Femur (tissue), 1 donor: ENCODE data around the gene TIMP3.
"Not testable (repeated sequence)": the region's sequence is repeated elsewhere in the genome, so short reads cannot be mapped to it uniquely, and the experiment has no call there.

Source experiments
- DNase-seq: peaks from one replicate; pipeline ENCODE4 v3.0.0-alpha.2; 2017

The TIMP3 gene

GRCh38 chr22:32801537-32802236 is at the start of gene TIMP3:
Gene TIMP3 (plus strand): TSS chr22:32801705. CDS start chr22:32802002, 297 bp downstream.
- DNase-seq: peak; percentile 91

- no peak for DNase-seq
Measured at GRCh38 chr22:32752326-32752725, 49.2 kb upstream of the TIMP3 start.

- no peak for DNase-seq
Measured at GRCh38 chr22:32752816-32753520, 48.5 kb upstream of the TIMP3 start.

GRCh38 chr22:32753591-32753990 is 47.9 kb upstream of the TIMP3 start:
- DNase-seq: no peak

- DNase-seq: no peak
Measured at GRCh38 chr22:32754413-32755041, 47.0 kb upstream of the TIMP3 start.

GRCh38 chr22:32757086-32757762 is 44.3 kb upstream of the TIMP3 start:
- not testable (repeated sequence) for DNase-seq

GRCh38 chr22:32758866-32759385 is 42.6 kb upstream of the TIMP3 start:
- no peak for DNase-seq

- DNase-seq: no peak
Measured at GRCh38 chr22:32760396-32760795, 41.1 kb upstream of the TIMP3 start.

GRCh38 chr22:32760815-32761214 is 40.7 kb upstream of the TIMP3 start:
- no peak for DNase-seq

- no peak for DNase-seq
Measured at GRCh38 chr22:32761251-32761903, 40.1 kb upstream of the TIMP3 start.

- peak; percentile 49 for DNase-seq
Measured at GRCh38 chr22:32764330-32765131, 37.0 kb upstream of the TIMP3 start.

- peak; percentile 36 for DNase-seq
Measured at GRCh38 chr22:32765132-32765618, 36.3 kb upstream of the TIMP3 start.

- DNase-seq: no peak
Measured at GRCh38 chr22:32771756-32772155, 29.7 kb upstream of the TIMP3 start.

- no peak for DNase-seq
Measured at GRCh38 chr22:32775957-32776356, 25.5 kb upstream of the TIMP3 start.

GRCh38 chr22:32776397-32776796 is 25.1 kb upstream of the TIMP3 start:
- DNase-seq: no peak

GRCh38 chr22:32776802-32777201 is 24.7 kb upstream of the TIMP3 start:
- DNase-seq: no peak

GRCh38 chr22:32777987-32778386 is 23.5 kb upstream of the TIMP3 start:
- DNase-seq: no peak

- no peak for DNase-seq
Measured at GRCh38 chr22:32780726-32781310, 20.7 kb upstream of the TIMP3 start.

- no peak for DNase-seq
Measured at GRCh38 chr22:32781695-32782094, 19.8 kb upstream of the TIMP3 start.

- no peak for DNase-seq
Measured at GRCh38 chr22:32785321-32786026, 16.0 kb upstream of the TIMP3 start.
